Dendritic cell treated with granulocyte-macrophage colony-stimulating factor and Interleukin-4, amounts not matched to agents 40 ng/mL and 50 ng/mL, for 4 days (primary cell): ENCODE results near the gene ATP6AP1.

Experiments used
- H3K27ac Mint-ChIP-seq: one replicate; pipeline ENCODE4 v1.8.0; 2022; ENCODE audit warnings: mild to moderate bottlenecking, mixed read lengths
- H3K27me3 Mint-ChIP-seq: one replicate; pipeline ENCODE4 v1.8.0; 2022; ENCODE audit warnings: mild to moderate bottlenecking, mixed read lengths
- H3K36me3 Mint-ChIP-seq: one replicate; pipeline ENCODE4 v1.8.0; 2022; ENCODE audit warnings: low read depth, mixed read lengths
- H3K4me1 Mint-ChIP-seq: one replicate; pipeline ENCODE4 v1.8.0; 2022; ENCODE audit warnings: low read depth, mixed read lengths
- H3K4me3 Mint-ChIP-seq: one replicate; pipeline ENCODE4 v1.8.0; 2022; ENCODE audit warnings: mild to moderate bottlenecking, moderate library complexity, mixed read lengths
- H3K9me3 Mint-ChIP-seq: one replicate; pipeline ENCODE4 v1.8.0; 2022; ENCODE audit warnings: mixed read lengths
- intact Hi-C: fragments of 100-400 bp; cut with micrococcal nuclease; formaldehyde crosslinking; loops from one replicate; pipeline ENCODE4 v1.15.0; 2022

The ATP6AP1 gene

GRCh38 chrX:154458116-154458953 is 29.9 kb downstream of the ATP6AP1 start, which contains the start of gene PLXNA3:
Gene PLXNA3 (plus strand): TSS chrX:154458281. CDS start chrX:154460184, 1,903 bp downstream.
- peaks cover 10% of the 10 kb centered on the region for H3K27me3 Mint-ChIP-seq
- peak within 1 kb of the TSS; percentile 93 for H3K4me3 Mint-ChIP-seq
- peaks cover 30% of the 10 kb centered on the region for H3K4me1 Mint-ChIP-seq
- intact Hi-C loops = loop anchor here (10.0 kb wide), 1 partner anchor 54 kb away; the partner anchor contains the start of gene DNASE1L1
- no peaks in the 10 kb centered on the region for H3K9me3 Mint-ChIP-seq
- peak within 1 kb of the TSS; percentile 92 for H3K27ac Mint-ChIP-seq
- H3K36me3 Mint-ChIP-seq = peaks cover 48% of the 10 kb centered on the region

- Mint-ChIP-seq H3K4me1 (peaks cover 30% of the 10 kb centered on the region), H3K27ac (no peak overlapping the region), H3K36me3 (peaks cover 51% of the 10 kb centered on the region), H3K27me3 (peaks cover 10% of the 10 kb centered on the region), H3K4me3 (peak overlapping the region; percentile 76), H3K9me3 (no peaks in the 10 kb centered on the region)
- intact Hi-C loops = loop anchor here (10.0 kb wide), 1 partner anchor 54 kb away; the partner anchor contains the start of gene DNASE1L1
Measured at GRCh38 chrX:154458954-154459778, 30.7 kb downstream of the ATP6AP1 start.

- intact Hi-C loops = loop anchor here (10.0 kb wide), 1 partner anchor 55 kb away; the partner anchor contains the start of gene DNASE1L1
Measured at GRCh38 chrX:154459832-154460231, 31.4 kb downstream of the ATP6AP1 start.

GRCh38 chrX:154460326-154460725 is 31.8 kb downstream of the ATP6AP1 start:
- H3K36me3 Mint-ChIP-seq = peaks cover 55% of the 10 kb centered on the region
- H3K4me3 Mint-ChIP-seq = peak overlapping the region; percentile 76
- no peak overlapping the region for H3K27ac Mint-ChIP-seq
- intact Hi-C loops = no loop called here
- peaks cover 30% of the 10 kb centered on the region for H3K4me1 Mint-ChIP-seq
- H3K27me3 Mint-ChIP-seq = peaks cover 8% of the 10 kb centered on the region
- H3K9me3 Mint-ChIP-seq = no peaks in the 10 kb centered on the region

More at GRCh38 chrX:154459832-154460231, 31.4 kb downstream of the ATP6AP1 start:
- Mint-ChIP-seq H3K4me3 (peak overlapping the region; percentile 76), H3K36me3 (peaks cover 51% of the 10 kb centered on the region), H3K9me3 (no peaks in the 10 kb centered on the region), H3K4me1 (peaks cover 30% of the 10 kb centered on the region), H3K27me3 (peaks cover 8% of the 10 kb centered on the region), H3K27ac (no peak overlapping the region)

- intact Hi-C loops = no loop called here
- Mint-ChIP-seq H3K9me3 (no peaks in the 10 kb centered on the region), H3K36me3 (peaks cover 76% of the 10 kb centered on the region), H3K4me3 (no peak overlapping the region), H3K27ac (no peak overlapping the region), H3K4me1 (peaks cover 27% of the 10 kb centered on the region), H3K27me3 (peaks cover 8% of the 10 kb centered on the region)
Measured at GRCh38 chrX:154462396-154462795, 33.9 kb downstream of the ATP6AP1 start.

GRCh38 chrX:154463611-154464220 is 35.2 kb downstream of the ATP6AP1 start:
- H3K27me3 Mint-ChIP-seq = peaks cover 8% of the 10 kb centered on the region
- H3K4me3 Mint-ChIP-seq = no peak overlapping the region
- no peak overlapping the region for H3K27ac Mint-ChIP-seq
- peaks cover 24% of the 10 kb centered on the region for H3K4me1 Mint-ChIP-seq
- peaks cover 89% of the 10 kb centered on the region for H3K36me3 Mint-ChIP-seq
- H3K9me3 Mint-ChIP-seq = no peaks in the 10 kb centered on the region
- intact Hi-C loops = no loop called here

GRCh38 chrX:154464806-154465365 is 36.4 kb downstream of the ATP6AP1 start:
- no peak overlapping the region for H3K4me3 Mint-ChIP-seq
- intact Hi-C loops = no loop called here
- peaks cover 16% of the 10 kb centered on the region for H3K4me1 Mint-ChIP-seq
- H3K27me3 Mint-ChIP-seq = peaks cover 8% of the 10 kb centered on the region
- H3K27ac Mint-ChIP-seq = no peak overlapping the region
- no peaks in the 10 kb centered on the region for H3K9me3 Mint-ChIP-seq
- H3K36me3 Mint-ChIP-seq = peaks cover 100% of the 10 kb centered on the region

GRCh38 chrX:154465601-154466000 is 37.1 kb downstream of the ATP6AP1 start:
- peaks cover 100% of the 10 kb centered on the region for H3K36me3 Mint-ChIP-seq
- H3K4me1 Mint-ChIP-seq = peaks cover 9% of the 10 kb centered on the region
- no peak overlapping the region for H3K27ac Mint-ChIP-seq

GRCh38 chrX:154466036-154466435 is 37.6 kb downstream of the ATP6AP1 start:
- Mint-ChIP-seq H3K9me3 (no peaks in the 10 kb centered on the region), H3K27ac (no peak overlapping the region), H3K27me3 (peaks cover 4% of the 10 kb centered on the region), H3K4me1 (peaks cover 9% of the 10 kb centered on the region), H3K4me3 (no peak overlapping the region), H3K36me3 (peaks cover 100% of the 10 kb centered on the region)
- intact Hi-C loops = no loop called here

More at GRCh38 chrX:154465601-154466000, 37.1 kb downstream of the ATP6AP1 start:
- Mint-ChIP-seq H3K9me3 (no peaks in the 10 kb centered on the region), H3K4me3 (no peak overlapping the region), H3K27me3 (peaks cover 4% of the 10 kb centered on the region)
- intact Hi-C loops = no loop called here

- no peak overlapping the region for H3K27ac Mint-ChIP-seq
- no peaks in the 10 kb centered on the region for H3K9me3 Mint-ChIP-seq
- H3K4me1 Mint-ChIP-seq = peaks cover 3% of the 10 kb centered on the region
- no peak overlapping the region for H3K4me3 Mint-ChIP-seq
- intact Hi-C loops = no loop called here
- peaks cover 2% of the 10 kb centered on the region for H3K27me3 Mint-ChIP-seq
- peaks cover 100% of the 10 kb centered on the region for H3K36me3 Mint-ChIP-seq
Measured at GRCh38 chrX:154466907-154467306, 38.4 kb downstream of the ATP6AP1 start.

GRCh38 chrX:154467556-154467955 is 39.1 kb downstream of the ATP6AP1 start:
- Mint-ChIP-seq H3K4me3 (no peak overlapping the region), H3K4me1 (peaks cover 4% of the 10 kb centered on the region), H3K27ac (no peak overlapping the region), H3K27me3 (no peaks in the 10 kb centered on the region), H3K36me3 (peaks cover 100% of the 10 kb centered on the region), H3K9me3 (no peaks in the 10 kb centered on the region)
- intact Hi-C loops = no loop called here

- Mint-ChIP-seq H3K9me3 (no peaks in the 10 kb centered on the region), H3K36me3 (peaks cover 100% of the 10 kb centered on the region), H3K4me3 (no peak overlapping the region), H3K27ac (no peak overlapping the region), H3K4me1 (peaks cover 11% of the 10 kb centered on the region), H3K27me3 (no peaks in the 10 kb centered on the region)
- intact Hi-C loops = no loop called here
Measured at GRCh38 chrX:154468217-154468616, 39.7 kb downstream of the ATP6AP1 start.

- Mint-ChIP-seq H3K36me3 (peaks cover 100% of the 10 kb centered on the region), H3K9me3 (no peaks in the 10 kb centered on the region), H3K27ac (no peak overlapping the region), H3K4me1 (peaks cover 14% of the 10 kb centered on the region), H3K4me3 (no peak overlapping the region), H3K27me3 (no peaks in the 10 kb centered on the region)
- intact Hi-C loops = no loop called here
Measured at GRCh38 chrX:154469114-154469513, 40.6 kb downstream of the ATP6AP1 start.
